Activated T-cell treated with anti-CD3 and anti-CD28 coated beads, Interleukin-2, amount 50 U/mL, for 24 hours (primary cell): ENCODE measurements around the gene EPHB1.

Experiments used
- DNase-seq: peaks from one replicate; pipeline ENCODE4 v3.0.0-alpha.2; 2020
- H3K27ac Mint-ChIP-seq: 2 replicates; pipeline ENCODE4 v1.8.0; 2020; ENCODE audit warnings: mild to moderate bottlenecking, mixed read lengths
- H3K27me3 Mint-ChIP-seq: 2 replicates; pipeline ENCODE4 v1.8.0; 2020; ENCODE audit warnings: mixed read lengths
- H3K36me3 Mint-ChIP-seq: 2 replicates; pipeline ENCODE4 v1.8.0; 2020; ENCODE audit warnings: low read depth, mixed read lengths
- H3K4me1 Mint-ChIP-seq: 2 replicates; pipeline ENCODE4 v1.8.0; 2020; ENCODE audit warnings: low read depth, mixed read lengths
- H3K4me3 Mint-ChIP-seq: 2 replicates; pipeline ENCODE4 v1.8.0; 2020; ENCODE audit warnings: mild to moderate bottlenecking, moderate library complexity, mixed read lengths
- H3K9me3 Mint-ChIP-seq: 2 replicates; pipeline ENCODE4 v1.8.0; 2020; ENCODE audit warnings: mixed read lengths

EPHB1 gene

DNA sequence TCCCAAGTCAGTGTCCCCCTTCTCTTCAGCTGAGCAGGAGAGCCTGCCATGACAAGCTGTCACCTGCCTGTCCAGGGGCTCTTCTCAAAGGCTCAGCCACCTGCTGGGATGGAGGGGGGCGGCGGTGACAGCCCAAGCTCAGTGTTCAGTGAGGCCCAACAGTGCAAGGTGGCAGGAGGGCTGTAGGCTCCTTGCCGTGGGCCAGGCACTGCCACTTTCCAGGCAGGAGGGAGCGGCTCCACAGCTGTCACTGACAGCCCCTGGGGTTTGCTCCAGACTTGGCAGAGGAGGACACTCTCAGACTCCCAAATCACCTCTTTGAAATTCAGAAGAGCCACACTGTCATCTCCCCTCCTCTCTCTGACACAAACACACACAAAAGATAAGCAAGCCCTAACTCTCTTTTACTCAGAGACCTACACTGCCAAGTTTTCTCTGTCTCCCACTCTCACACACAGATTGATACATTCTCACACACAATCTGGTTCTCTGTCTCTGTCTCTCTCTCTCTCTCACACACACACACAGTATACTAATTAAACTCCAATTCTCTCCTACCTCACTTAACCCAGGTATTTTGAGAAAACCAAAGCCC, 443.3 kb downstream of the EPHB1 start:
- Mint-ChIP-seq H3K36me3 (no peaks in the 10 kb centered on the region), H3K27ac (no peak overlapping the region), H3K9me3 (peaks cover 2% of the 10 kb centered on the region), H3K4me1 (no peaks in the 10 kb centered on the region), H3K4me3 (no peak overlapping the region), H3K27me3 (no peaks in the 10 kb centered on the region)
- DNase-seq, result no peak

DNA sequence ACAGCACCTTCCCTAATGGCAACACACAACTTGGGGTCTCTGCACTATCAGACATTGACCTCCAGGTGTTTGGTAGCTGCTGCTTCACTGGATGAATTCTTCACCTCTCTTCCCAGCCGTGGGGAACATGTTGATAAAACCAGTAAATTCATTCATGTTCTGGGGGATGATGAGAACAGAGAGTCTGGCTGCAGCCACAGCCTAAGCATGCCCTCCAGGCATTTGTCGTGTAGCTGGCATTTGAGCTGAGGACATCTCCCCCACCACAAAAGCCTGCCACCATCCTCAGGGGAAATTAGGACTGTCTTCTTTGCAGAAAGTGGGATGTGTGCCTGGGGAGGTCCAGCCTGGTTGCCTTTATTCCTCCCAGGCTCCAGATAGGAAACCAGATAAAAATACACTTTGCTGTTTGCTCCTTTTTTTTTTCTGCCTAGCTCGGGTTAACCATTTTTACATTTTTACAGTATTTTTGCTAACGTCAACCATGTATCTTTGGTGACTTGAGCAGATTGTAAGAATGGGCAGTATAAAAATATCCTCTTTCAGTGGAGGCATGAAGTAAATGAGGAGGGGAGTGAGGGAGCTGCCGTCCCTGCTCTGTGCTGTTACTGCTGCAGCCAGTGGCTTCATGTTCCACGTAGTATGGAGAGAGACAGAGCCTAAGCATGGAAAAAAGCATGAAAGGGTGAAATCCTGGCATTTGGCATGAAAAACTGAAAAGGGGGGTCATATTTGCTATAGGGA, 444.0 kb downstream of the EPHB1 start:
- Mint-ChIP-seq H3K4me3 (no peak overlapping the region), H3K9me3 (peaks cover 1% of the 10 kb centered on the region), H3K27me3 (no peaks in the 10 kb centered on the region), H3K27ac (no peak overlapping the region), H3K4me1 (no peaks in the 10 kb centered on the region), H3K36me3 (no peaks in the 10 kb centered on the region)
- DNase-seq, result no peak

DNA sequence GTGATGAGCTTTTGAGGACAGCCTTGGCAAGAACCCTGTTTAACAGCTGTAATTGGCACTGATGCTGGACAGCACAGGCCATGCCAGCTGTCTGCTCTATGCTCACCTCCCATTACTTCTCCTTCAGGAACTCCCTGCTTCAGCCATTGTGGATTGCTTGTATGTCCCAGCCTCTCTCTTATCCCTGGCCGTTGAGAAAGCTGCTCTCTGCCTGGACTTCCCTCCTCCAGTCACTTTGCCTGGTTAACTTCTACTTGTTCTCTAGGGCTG, 444.5 kb downstream of the EPHB1 start:
- no peaks in the 10 kb centered on the region for H3K4me1 Mint-ChIP-seq
- no peak overlapping the region for H3K27ac Mint-ChIP-seq
- no peak for DNase-seq
- H3K4me3 Mint-ChIP-seq, result no peak overlapping the region
- no peaks in the 10 kb centered on the region for H3K9me3 Mint-ChIP-seq
- no peaks in the 10 kb centered on the region for H3K27me3 Mint-ChIP-seq
- no peaks in the 10 kb centered on the region for H3K36me3 Mint-ChIP-seq

DNA sequence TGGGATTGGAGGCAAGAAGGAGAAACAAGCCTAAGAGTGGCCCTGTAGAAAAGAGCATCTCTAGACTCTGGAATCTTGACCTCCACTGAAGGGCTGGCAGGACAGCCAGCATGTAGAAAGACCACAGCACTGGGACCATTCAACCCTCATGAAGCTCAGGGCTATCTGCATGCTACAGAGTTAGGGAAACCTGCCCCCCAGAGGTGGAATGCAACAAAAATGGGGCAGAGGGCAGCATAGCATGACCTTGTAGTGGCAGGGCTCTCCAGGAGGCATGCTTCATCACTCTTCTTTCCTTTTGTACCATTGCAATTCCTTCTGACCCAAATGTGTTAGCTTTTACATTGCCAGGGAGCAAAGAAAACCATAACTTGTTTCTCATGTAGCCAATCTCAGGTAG, 445.4 kb downstream of the EPHB1 start:
- no peaks in the 10 kb centered on the region for H3K4me1 Mint-ChIP-seq
- no peak for DNase-seq
- H3K27me3 Mint-ChIP-seq, result no peaks in the 10 kb centered on the region
- H3K9me3 Mint-ChIP-seq, result no peaks in the 10 kb centered on the region
- no peak overlapping the region for H3K4me3 Mint-ChIP-seq
- H3K27ac Mint-ChIP-seq, result no peak overlapping the region
- no peaks in the 10 kb centered on the region for H3K36me3 Mint-ChIP-seq

DNA sequence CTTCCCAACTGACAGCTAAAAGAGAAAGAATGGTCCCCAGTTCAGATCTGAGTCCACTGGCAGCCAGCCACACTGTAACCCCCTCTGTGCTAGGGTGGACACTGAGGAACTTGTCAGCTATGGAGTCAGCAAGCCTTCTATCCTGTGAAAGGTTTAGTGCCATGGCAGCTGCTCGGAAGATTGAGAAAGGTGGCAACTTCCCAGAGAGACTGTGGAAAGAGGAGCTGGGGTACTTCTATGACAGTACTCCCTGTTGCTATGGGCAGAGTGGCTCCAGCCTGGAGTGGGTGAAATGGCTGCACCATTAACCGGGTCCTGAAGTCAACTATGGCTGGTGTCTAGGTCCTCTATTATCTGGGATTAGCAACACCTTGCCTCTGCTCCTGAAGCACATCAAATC, 447.2 kb downstream of the EPHB1 start:
- H3K9me3 Mint-ChIP-seq, result no peaks in the 10 kb centered on the region
- H3K27me3 Mint-ChIP-seq, result no peaks in the 10 kb centered on the region
- H3K36me3 Mint-ChIP-seq, result no peaks in the 10 kb centered on the region
- DNase-seq, result no peak
- H3K4me1 Mint-ChIP-seq, result no peaks in the 10 kb centered on the region
- H3K27ac Mint-ChIP-seq, result no peak overlapping the region
- H3K4me3 Mint-ChIP-seq, result no peak overlapping the region

DNA sequence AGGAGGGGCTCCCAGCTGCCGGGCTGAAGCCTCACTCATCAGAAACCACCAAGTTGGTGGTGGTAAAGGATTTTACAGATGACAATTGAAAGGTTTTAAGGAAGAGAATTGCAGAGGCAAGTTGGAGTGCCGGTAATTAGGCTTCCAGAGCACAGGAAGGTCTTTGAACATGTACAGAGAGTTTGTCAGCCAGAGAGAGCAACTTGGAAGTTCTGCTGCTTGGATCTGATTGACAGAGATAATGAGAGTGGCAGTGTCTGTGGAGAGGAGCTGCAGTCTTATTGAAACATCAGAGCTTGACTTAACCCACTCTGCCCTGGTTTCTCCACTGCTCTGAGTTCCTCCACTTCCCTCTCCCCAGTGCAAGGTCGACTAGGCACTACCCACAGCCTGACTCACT, 448.6 kb downstream of the EPHB1 start:
- H3K27ac Mint-ChIP-seq, result no peak overlapping the region
- H3K4me3 Mint-ChIP-seq, result no peak overlapping the region
- no peaks in the 10 kb centered on the region for H3K9me3 Mint-ChIP-seq
- no peaks in the 10 kb centered on the region for H3K36me3 Mint-ChIP-seq
- H3K4me1 Mint-ChIP-seq, result no peaks in the 10 kb centered on the region
- DNase-seq, result no peak
- no peaks in the 10 kb centered on the region for H3K27me3 Mint-ChIP-seq

DNA sequence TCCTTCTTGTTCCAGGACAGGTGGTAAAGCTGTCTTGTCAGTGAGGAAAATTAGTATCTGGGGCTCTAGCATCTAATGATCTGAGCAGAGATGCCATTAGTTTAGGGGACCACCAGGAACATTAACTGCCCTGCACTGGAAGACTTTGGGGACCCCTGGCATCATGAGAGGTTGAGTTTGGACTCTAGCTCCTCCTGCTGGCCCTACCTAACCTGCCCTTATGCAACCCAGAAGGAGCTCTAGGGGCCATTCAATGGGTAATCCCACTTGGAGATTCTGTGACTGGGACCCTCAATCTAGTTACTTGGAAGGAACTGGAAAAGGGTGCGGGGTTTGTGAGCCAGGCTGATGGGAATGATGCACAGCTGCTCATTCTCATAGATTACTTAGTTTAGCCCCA, 451.0 kb downstream of the EPHB1 start:
- H3K27ac Mint-ChIP-seq, result no peak overlapping the region
- no peaks in the 10 kb centered on the region for H3K27me3 Mint-ChIP-seq
- H3K36me3 Mint-ChIP-seq, result no peaks in the 10 kb centered on the region
- no peaks in the 10 kb centered on the region for H3K9me3 Mint-ChIP-seq
- DNase-seq, result no peak
- no peaks in the 10 kb centered on the region for H3K4me1 Mint-ChIP-seq
- H3K4me3 Mint-ChIP-seq, result no peak overlapping the region

DNA sequence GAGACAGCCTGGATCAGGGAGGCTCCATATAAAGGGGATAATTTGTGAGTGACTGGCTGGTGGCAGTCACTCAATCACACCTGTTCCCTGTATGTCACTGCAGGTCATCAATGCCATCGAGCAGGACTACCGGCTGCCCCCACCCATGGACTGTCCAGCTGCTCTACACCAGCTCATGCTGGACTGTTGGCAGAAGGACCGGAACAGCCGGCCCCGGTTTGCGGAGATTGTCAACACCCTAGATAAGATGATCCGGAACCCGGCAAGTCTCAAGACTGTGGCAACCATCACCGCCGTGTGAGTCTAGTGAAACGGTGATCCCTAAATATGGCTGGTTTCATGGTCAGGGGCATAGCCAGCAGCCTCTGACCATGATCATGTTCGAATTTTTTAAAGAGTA, 453.2 kb downstream of the EPHB1 start:
- H3K36me3 Mint-ChIP-seq, result no peaks in the 10 kb centered on the region
- DNase-seq, result no peak
- no peaks in the 10 kb centered on the region for H3K27me3 Mint-ChIP-seq
- no peaks in the 10 kb centered on the region for H3K9me3 Mint-ChIP-seq
- H3K4me1 Mint-ChIP-seq, result no peaks in the 10 kb centered on the region
- H3K27ac Mint-ChIP-seq, result no peak overlapping the region
- H3K4me3 Mint-ChIP-seq, result no peak overlapping the region

DNA sequence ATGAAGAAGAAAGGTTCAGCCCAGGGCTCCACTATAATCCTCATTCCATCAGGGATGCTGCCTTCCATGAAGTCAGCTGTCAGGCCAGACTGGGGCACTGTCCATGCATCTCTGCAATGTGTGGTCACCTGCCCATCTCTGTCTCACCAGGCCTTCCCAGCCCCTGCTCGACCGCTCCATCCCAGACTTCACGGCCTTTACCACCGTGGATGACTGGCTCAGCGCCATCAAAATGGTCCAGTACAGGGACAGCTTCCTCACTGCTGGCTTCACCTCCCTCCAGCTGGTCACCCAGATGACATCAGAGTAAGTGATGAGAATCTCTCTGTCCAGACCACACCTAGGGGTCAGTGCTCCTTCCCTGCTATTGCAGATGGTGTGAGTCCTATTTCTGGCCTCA, 454.1 kb downstream of the EPHB1 start:
- Mint-ChIP-seq H3K4me1 (no peaks in the 10 kb centered on the region), H3K27ac (no peak overlapping the region), H3K9me3 (no peaks in the 10 kb centered on the region), H3K36me3 (no peaks in the 10 kb centered on the region), H3K4me3 (no peak overlapping the region), H3K27me3 (no peaks in the 10 kb centered on the region)
- no peak for DNase-seq

DNA sequence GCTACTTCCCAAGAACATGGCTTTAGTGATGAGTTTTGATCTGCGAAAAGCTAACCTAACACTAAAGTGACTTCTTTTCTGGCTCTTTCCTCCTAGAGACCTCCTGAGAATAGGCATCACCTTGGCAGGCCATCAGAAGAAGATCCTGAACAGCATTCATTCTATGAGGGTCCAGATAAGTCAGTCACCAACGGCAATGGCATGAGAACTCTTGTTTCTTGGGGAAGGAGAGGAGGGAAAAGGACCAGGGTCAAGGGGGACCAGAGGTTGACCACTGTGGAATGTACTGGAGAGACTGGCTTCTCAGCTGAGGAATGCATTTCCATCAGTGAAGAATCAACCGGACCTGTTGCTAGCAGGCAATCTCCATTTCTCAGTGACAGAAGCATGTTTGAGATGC, 463.9 kb downstream of the EPHB1 start:
- H3K36me3 Mint-ChIP-seq, result no peaks in the 10 kb centered on the region
- H3K4me1 Mint-ChIP-seq, result no peaks in the 10 kb centered on the region
- no peaks in the 10 kb centered on the region for H3K9me3 Mint-ChIP-seq
- H3K27ac Mint-ChIP-seq, result no peak overlapping the region
- no peak overlapping the region for H3K4me3 Mint-ChIP-seq
- no peak for DNase-seq
- H3K27me3 Mint-ChIP-seq, result peaks cover 2% of the 10 kb centered on the region

DNA sequence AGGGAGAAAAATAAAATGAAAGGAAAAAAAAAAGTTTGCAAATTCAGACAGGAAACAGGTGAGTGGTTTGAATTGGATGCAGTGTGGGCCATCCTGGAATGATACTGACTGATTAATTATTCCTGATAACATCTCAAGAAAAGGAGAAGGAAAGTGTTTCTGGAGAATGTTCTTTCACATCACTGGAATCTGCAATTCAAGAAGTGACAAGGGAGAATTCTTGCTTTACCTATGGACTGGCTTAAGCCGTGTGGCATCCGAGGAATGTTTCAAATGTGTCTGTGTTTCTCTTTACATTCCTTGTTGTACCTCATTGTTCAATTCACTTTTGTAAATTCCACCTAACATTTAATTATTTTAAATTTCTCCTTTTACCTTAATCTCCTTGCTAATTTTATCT, 465.0 kb downstream of the EPHB1 start:
- peaks cover 2% of the 10 kb centered on the region for H3K27me3 Mint-ChIP-seq
- H3K4me3 Mint-ChIP-seq, result no peak overlapping the region
- no peaks in the 10 kb centered on the region for H3K36me3 Mint-ChIP-seq

DNA sequence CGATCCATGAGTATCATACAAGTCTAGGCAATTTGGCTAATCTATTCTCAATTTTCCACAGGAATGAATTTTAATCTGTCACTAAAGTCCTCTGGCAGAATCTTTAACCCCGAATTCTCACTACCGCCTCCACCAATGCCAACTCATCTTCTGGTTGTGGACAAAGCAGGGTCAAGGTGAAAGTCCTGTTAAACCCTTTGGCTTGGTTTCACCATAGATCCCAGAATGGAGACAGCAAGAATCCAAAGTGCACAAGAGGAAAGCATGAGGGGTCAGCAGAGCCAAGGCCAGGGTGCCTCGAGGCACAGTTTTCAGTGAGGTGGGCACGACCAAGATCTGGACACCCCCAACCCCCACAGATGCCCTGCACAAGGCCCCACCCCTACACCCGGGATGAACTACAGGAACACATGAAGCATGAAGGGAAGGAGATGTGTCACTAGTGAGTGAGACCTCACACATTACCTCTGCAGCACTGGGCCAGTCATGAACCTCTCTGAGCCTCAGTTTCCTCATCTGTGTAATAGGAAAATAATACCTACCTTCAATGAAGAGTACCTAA, 466.2 kb downstream of the EPHB1 start:
- peaks cover 2% of the 10 kb centered on the region for H3K27me3 Mint-ChIP-seq
- no peaks in the 10 kb centered on the region for H3K9me3 Mint-ChIP-seq
- no peaks in the 10 kb centered on the region for H3K36me3 Mint-ChIP-seq
- no peak for DNase-seq
- H3K27ac Mint-ChIP-seq, result no peak overlapping the region
- H3K4me1 Mint-ChIP-seq, result no peaks in the 10 kb centered on the region
- H3K4me3 Mint-ChIP-seq, result no peak overlapping the region

More for the DNA sequence above, 465.0 kb downstream of the EPHB1 start:
- Mint-ChIP-seq H3K4me1 (no peaks in the 10 kb centered on the region), H3K9me3 (no peaks in the 10 kb centered on the region), H3K27ac (no peak overlapping the region)
- DNase-seq, result no peak

DNA sequence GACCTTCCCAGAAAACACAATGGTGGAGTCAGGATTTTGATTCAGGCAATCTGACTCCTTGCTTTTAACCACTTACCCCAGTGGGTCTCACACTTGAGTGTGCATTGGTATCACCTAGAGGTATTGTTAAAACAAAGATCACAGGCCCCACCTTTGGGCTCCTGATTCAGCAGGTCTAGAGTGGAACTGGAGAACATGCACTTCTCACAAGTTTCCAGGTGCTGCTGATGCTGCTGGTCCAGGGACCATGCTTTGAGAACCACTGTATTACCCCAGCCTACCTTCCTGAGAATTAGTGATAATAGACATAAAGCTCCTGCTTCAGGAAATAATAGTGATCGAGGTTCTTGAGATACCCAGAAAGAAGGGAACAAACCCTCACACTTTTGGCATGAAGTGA, 466.9 kb downstream of the EPHB1 start:
- no peak overlapping the region for H3K4me3 Mint-ChIP-seq
- no peaks in the 10 kb centered on the region for H3K9me3 Mint-ChIP-seq
- no peaks in the 10 kb centered on the region for H3K36me3 Mint-ChIP-seq
- no peaks in the 10 kb centered on the region for H3K4me1 Mint-ChIP-seq
- no peak for DNase-seq
- H3K27ac Mint-ChIP-seq, result no peak overlapping the region
- H3K27me3 Mint-ChIP-seq, result peaks cover 2% of the 10 kb centered on the region

DNA sequence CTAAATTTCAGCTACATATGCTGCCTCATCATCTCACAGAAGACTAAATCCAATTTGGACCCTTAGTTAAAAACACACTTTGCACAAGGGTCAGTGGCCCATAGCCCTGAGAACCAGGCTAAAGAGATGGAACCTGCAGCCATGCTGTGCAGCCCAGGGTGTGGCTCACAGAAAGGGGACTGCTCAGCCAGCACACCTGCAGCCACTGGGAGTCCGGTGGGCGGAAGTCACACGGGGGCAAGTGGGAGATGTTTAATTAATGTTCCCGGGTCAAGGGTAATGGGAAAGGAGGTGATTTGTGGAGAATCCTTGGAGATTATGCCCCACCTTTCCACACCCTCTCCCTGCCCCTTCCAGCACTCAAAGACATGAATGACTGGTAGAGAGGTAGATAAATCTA, 467.4 kb downstream of the EPHB1 start:
- no peaks in the 10 kb centered on the region for H3K36me3 Mint-ChIP-seq
- DNase-seq, result no peak
- H3K27me3 Mint-ChIP-seq, result peaks cover 2% of the 10 kb centered on the region
- no peak overlapping the region for H3K27ac Mint-ChIP-seq
- H3K4me1 Mint-ChIP-seq, result no peaks in the 10 kb centered on the region
- no peaks in the 10 kb centered on the region for H3K9me3 Mint-ChIP-seq
- no peak overlapping the region for H3K4me3 Mint-ChIP-seq

DNA sequence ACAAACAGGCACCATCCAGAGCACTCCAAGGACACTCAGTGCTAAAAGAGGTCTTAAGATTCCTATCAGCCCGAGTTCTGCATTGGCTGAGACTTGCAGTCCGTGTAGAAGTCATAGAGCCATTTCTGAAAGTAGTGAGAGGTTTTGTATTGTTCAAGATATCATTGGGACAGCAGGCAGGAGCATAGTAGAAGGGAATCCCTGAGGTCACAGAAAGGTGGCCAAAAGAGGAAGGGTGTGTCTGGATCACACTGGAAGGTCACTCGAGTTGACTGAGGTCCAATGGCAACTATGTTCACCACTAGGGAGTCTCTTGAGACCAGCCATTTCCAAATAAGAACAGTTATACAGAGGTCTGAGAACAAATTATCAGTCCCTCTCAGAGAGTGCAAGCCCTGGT, 468.3 kb downstream of the EPHB1 start:
- Mint-ChIP-seq H3K36me3 (no peaks in the 10 kb centered on the region), H3K4me1 (no peaks in the 10 kb centered on the region), H3K27me3 (peaks cover 2% of the 10 kb centered on the region), H3K9me3 (no peaks in the 10 kb centered on the region), H3K27ac (no peak overlapping the region), H3K4me3 (no peak overlapping the region)
- no peak for DNase-seq

DNA sequence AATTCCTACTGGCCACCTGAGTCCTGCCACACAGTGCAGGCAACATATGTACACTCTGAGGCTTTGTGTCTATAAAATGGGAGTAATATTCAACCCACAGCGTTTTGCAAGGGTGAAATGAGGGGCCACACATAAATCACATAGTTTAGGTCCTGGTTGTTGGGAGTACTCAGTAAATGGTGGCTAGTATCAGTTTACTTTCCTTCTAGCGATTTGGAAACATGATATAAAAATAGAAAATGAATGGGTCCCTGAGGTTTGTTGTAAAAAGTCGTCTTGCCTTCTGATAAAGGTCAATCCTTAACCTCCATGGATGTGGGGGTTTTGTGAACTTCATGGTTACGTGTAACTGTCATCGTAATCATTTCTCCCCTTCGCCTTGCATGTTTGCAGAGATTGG, 472.4 kb downstream of the EPHB1 start:
- no peaks in the 10 kb centered on the region for H3K27me3 Mint-ChIP-seq
- H3K36me3 Mint-ChIP-seq, result no peaks in the 10 kb centered on the region
- H3K4me1 Mint-ChIP-seq, result no peaks in the 10 kb centered on the region
- H3K9me3 Mint-ChIP-seq, result no peaks in the 10 kb centered on the region
- DNase-seq, result no peak
- H3K4me3 Mint-ChIP-seq, result no peak overlapping the region
- H3K27ac Mint-ChIP-seq, result no peak overlapping the region
